H9 (cell line): ENCODE data around the gene TMSB10. TPM values are rescaled to one million over a fixed set of nuclear protein-coding genes. Genes with fewer than 3 reads are reported as not detected.

Experiments
- DNase-seq: peaks from one replicate; pipeline ENCODE4 v3.0.0-alpha.2; 2017
- H2AFZ ChIP-seq: one replicate; pipeline ENCODE4 v1.6.1; 2013; ENCODE audit warnings: mild to moderate bottlenecking, low read length, control low read depth, moderate library complexity
- H2AK5ac ChIP-seq: 2 replicates; pipeline ENCODE4 v1.6.1; 2013; ENCODE audit warnings: low read length, control low read depth, mixed read lengths; ENCODE audit not compliant: insufficient read length
- H2BK120ac ChIP-seq: one replicate; pipeline ENCODE4 v1.6.1; 2013; ENCODE audit warnings: low read depth, mild to moderate bottlenecking, low read length, control low read depth, inconsistent platforms; ENCODE audit not compliant: poor library complexity, severe bottlenecking
- H2BK12ac ChIP-seq: 2 replicates; pipeline ENCODE4 v1.6.1; 2013; ENCODE audit warnings: low read length, control low read depth, mixed read lengths, low read depth; ENCODE audit not compliant: insufficient read length
- H2BK15ac ChIP-seq: 2 replicates; pipeline ENCODE4 v1.6.1; 2013; ENCODE audit warnings: low read depth, low read length, control low read depth
- H2BK20ac ChIP-seq: one replicate; pipeline ENCODE4 v1.6.1; 2013; ENCODE audit warnings: low read depth, mild to moderate bottlenecking, low read length, control low read depth, inconsistent platforms; ENCODE audit not compliant: poor library complexity, severe bottlenecking
- H2BK5ac ChIP-seq: 2 replicates; pipeline ENCODE4 v1.6.1; 2013; ENCODE audit warnings: low read length, control low read depth, mixed read lengths; ENCODE audit not compliant: insufficient read length
- H3K14ac ChIP-seq: 2 replicates; pipeline ENCODE4 v1.6.1; 2013; ENCODE audit warnings: low read length, control low read depth; ENCODE audit not compliant: insufficient read depth
- H3K18ac ChIP-seq: 2 replicates; pipeline ENCODE4 v1.6.1; 2013; ENCODE audit warnings: low read depth, mild to moderate bottlenecking, mixed read lengths, low read length, control low read depth; ENCODE audit not compliant: insufficient read length
- H3K23ac ChIP-seq: 2 replicates; pipeline ENCODE4 v1.6.1; 2013; ENCODE audit warnings: low read length, control low read depth, mixed read lengths, low read depth; ENCODE audit not compliant: insufficient read length
- H3K23me2 ChIP-seq: 2 replicates; pipeline ENCODE4 v1.6.1; 2013; ENCODE audit warnings: low read depth, mild to moderate bottlenecking, mixed read lengths, low read length, control low read depth; ENCODE audit not compliant: insufficient read length, poor library complexity, severe bottlenecking
- H3K27ac ChIP-seq: 2 replicates; pipeline ENCODE4 v1.5.1; 2013; ENCODE audit warnings: low read length, control low read depth, mixed read lengths, low read depth; ENCODE audit not compliant: insufficient read length
- H3K27me3 ChIP-seq: 2 replicates; pipeline ENCODE4 v1.6.1; 2013; ENCODE audit warnings: low read length, control low read depth, inconsistent platforms; ENCODE audit not compliant: insufficient read depth
- H3K4ac ChIP-seq: 2 replicates; pipeline ENCODE4 v1.6.1; 2013; ENCODE audit warnings: low read depth, mild to moderate bottlenecking, control low read depth, inconsistent platforms, low read length, moderate library complexity
- H3K4me1 ChIP-seq: 2 replicates; pipeline ENCODE4 v1.6.1; 2013; ENCODE audit warnings: low read length, control low read depth, inconsistent platforms; ENCODE audit not compliant: insufficient read depth
- H3K4me2 ChIP-seq: 2 replicates; pipeline ENCODE4 v1.6.1; 2013; ENCODE audit warnings: low read length, control low read depth, mixed read lengths; ENCODE audit not compliant: insufficient read length, insufficient read depth
- H3K56ac ChIP-seq: 2 replicates; pipeline ENCODE4 v1.6.1; 2013; ENCODE audit warnings: low read depth, mild to moderate bottlenecking, mixed read lengths, low read length, control low read depth; ENCODE audit not compliant: insufficient read length
- H3K79me1 ChIP-seq: 2 replicates; pipeline ENCODE4 v1.6.1; 2013; ENCODE audit warnings: low read depth, mild to moderate bottlenecking, moderate library complexity, low read length, control low read depth, inconsistent platforms; ENCODE audit not compliant: insufficient read depth, poor library complexity, severe bottlenecking
- H3K79me2 ChIP-seq: 2 replicates; pipeline ENCODE4 v1.6.1; 2013; ENCODE audit warnings: low read length, control low read depth, inconsistent platforms; ENCODE audit not compliant: insufficient read depth
- H3K9ac ChIP-seq: 2 replicates; pipeline ENCODE4 v1.6.1; 2013; ENCODE audit warnings: low read length, control low read depth, mixed read lengths; ENCODE audit not compliant: insufficient read length; ENCODE audit errors: extremely low read depth
- H3K9me3 ChIP-seq: one replicate; pipeline ENCODE4 v1.6.1; 2013; ENCODE audit warnings: low read depth, low read length, inconsistent platforms; ENCODE audit not compliant: control insufficient read depth
- H3T11ph ChIP-seq: one replicate; pipeline ENCODE4 v1.6.1; 2013; ENCODE audit warnings: mild to moderate bottlenecking, low read length, control low read depth, inconsistent platforms
- H4K20me1 ChIP-seq: one replicate; pipeline ENCODE4 v1.6.1; 2013; ENCODE audit not compliant: control insufficient read depth, insufficient read length, insufficient read depth
- H4K5ac ChIP-seq: 2 replicates; pipeline ENCODE4 v1.6.1; 2013; ENCODE audit warnings: low read depth, mild to moderate bottlenecking, mixed read lengths, low read length, control low read depth; ENCODE audit not compliant: insufficient read length
- H4K8ac ChIP-seq: replicated peaks from 2 replicates; pipeline ENCODE4 v1.6.1; 2013; ENCODE audit warnings: low read length, control low read depth, mixed read lengths, low read depth; ENCODE audit not compliant: insufficient read length
- H4K91ac ChIP-seq: 2 replicates; pipeline ENCODE4 v1.6.1; 2013; ENCODE audit warnings: low read depth, mild to moderate bottlenecking, moderate library complexity, mixed read lengths, low read length, control low read depth; ENCODE audit not compliant: insufficient read length
- H3K27ac Mint-ChIP-seq, 3 experiments: 2 replicates in 2 of 3; 3 replicates in 1 of 3; pipeline ENCODE4 v1.8.0; 2020 to 2021; ENCODE audit warnings: mixed read lengths in 3 of 3, mild to moderate bottlenecking in 1 of 3, moderate library complexity in 1 of 3
- H3K27me3 Mint-ChIP-seq: 2 replicates; pipeline ENCODE4 v1.8.0; 2021; ENCODE audit warnings: low read depth, mild to moderate bottlenecking, moderate library complexity, mixed read lengths
- H3K36me3 Mint-ChIP-seq, 3 experiments: 2 replicates in 2 of 3; 3 replicates in 1 of 3; pipeline ENCODE4 v1.8.0; 2020 to 2021; ENCODE audit warnings: low read depth in 3 of 3, mixed read lengths in 3 of 3; ENCODE audit not compliant: insufficient read depth in 1 of 3
- H3K4me1 Mint-ChIP-seq, 2 experiments: 2 replicates each; pipeline ENCODE4 v1.8.0; 2020; ENCODE audit warnings: mixed read lengths in 2 of 2
- H3K4me3 Mint-ChIP-seq, 2 experiments: 2 replicates in 1 of 2; 3 replicates in 1 of 2; pipeline ENCODE4 v1.8.0; 2020 to 2021; ENCODE audit warnings: mild to moderate bottlenecking in 2 of 2, mixed read lengths in 2 of 2, moderate library complexity in 1 of 2
- H3K9me3 Mint-ChIP-seq, 2 experiments: 2 replicates in 1 of 2; 3 replicates in 1 of 2; pipeline ENCODE4 v1.8.0; 2020; ENCODE audit warnings: mild to moderate bottlenecking in 2 of 2, mixed read lengths in 2 of 2, moderate library complexity in 1 of 2
- WGBS: extraction: QIAGEN DNeasy Blood & Tissue Kit; methylation state at CpG from one replicate; pipeline ENCODE4 v1.1.7; 2013; ENCODE audit warnings: missing lambda C conversion rate, low lambda C conversion rate, mixed read lengths; ENCODE audit not compliant: insufficient read length; ENCODE audit errors: extremely low coverage; 5-methylcytosine and 5-hydroxymethylcytosine counted together
- total RNA-seq: library from RNA; stranded (reverse); gene quantifications from 2 replicates; pipeline ENCODE4 v1.2.1, GENCODE V29; 2021
- TF ChIP-seq, protein P1 (sequence below): fragments of 200-600 bp; sonication (generic); conservative IDR thresholded peaks from 3 replicates; pipeline ENCODE4 v1.8.0; 2021; ENCODE audit warnings: antibody characterized with exemption, mild to moderate bottlenecking

Gene TMSB10
- total RNA-seq, 1 experiment from 2014 or later = 755 TPM

DNA sequence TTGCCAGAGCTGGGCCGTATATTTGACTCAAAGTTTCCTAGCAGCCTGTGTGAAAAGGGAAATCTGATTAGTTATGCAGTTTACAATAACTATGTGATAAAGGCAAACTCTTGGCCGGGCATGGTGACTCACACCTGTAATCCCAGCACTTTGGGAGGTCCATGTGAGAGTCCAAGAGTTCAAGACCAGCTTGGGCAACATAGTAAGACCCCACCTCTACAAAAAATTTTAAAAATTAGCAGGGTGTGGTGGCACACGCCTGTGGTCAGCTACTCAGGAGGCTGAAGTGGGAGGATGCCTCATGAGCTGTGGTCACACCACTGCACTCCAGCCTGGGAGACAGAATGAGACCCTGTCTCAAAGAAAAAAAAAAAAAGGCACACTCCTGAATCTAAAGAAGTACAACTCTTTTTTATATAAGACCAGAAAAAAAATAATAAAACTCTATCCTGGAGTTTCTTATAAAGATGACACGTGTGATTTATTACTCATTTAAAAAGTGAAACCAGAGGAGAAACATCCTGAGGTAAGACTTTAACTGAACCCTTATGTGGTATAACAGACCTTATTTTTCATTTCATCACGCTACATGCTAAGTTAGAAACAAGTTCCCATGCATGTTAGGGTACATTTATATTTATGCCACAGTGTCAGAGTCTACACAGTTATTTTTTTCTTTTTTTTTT lies 32.9 kb downstream of the TMSB10 start:
- no CpG with 5 or more reads among the region's 5 CpGs for WGBS
- Mint-ChIP-seq H3K27ac (no peak overlapping the region), H3K36me3 (no peaks in the 10 kb centered on the region), H3K4me1 (peaks cover 17 to 22% of the 10 kb centered on the region in 2 experiments), H3K4me3 (no peak overlapping the region), H3K9me3 (no peaks in the 10 kb centered on the region), H3K27me3 (no peaks in the 10 kb centered on the region; the same call in 1 of the 2 replicates)
- H3K9me3 ChIP-seq = no peaks in the 10 kb centered on the region
- DNase-seq = no peak
- H2BK20ac ChIP-seq = no peak overlapping the region
- no peak overlapping the region for H3K56ac ChIP-seq
- H2BK12ac ChIP-seq = no peak overlapping the region
- no peaks in the 10 kb centered on the region for H4K20me1 ChIP-seq
- no peak overlapping the region for H3K18ac ChIP-seq
- no peaks in the 10 kb centered on the region for H3K79me1 ChIP-seq
- TF ChIP-seq, protein P1, sequence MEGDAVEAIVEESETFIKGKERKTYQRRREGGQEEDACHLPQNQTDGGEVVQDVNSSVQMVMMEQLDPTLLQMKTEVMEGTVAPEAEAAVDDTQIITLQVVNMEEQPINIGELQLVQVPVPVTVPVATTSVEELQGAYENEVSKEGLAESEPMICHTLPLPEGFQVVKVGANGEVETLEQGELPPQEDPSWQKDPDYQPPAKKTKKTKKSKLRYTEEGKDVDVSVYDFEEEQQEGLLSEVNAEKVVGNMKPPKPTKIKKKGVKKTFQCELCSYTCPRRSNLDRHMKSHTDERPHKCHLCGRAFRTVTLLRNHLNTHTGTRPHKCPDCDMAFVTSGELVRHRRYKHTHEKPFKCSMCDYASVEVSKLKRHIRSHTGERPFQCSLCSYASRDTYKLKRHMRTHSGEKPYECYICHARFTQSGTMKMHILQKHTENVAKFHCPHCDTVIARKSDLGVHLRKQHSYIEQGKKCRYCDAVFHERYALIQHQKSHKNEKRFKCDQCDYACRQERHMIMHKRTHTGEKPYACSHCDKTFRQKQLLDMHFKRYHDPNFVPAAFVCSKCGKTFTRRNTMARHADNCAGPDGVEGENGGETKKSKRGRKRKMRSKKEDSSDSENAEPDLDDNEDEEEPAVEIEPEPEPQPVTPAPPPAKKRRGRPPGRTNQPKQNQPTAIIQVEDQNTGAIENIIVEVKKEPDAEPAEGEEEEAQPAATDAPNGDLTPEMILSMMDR = no peak
- no peak overlapping the region for H2BK120ac ChIP-seq
- no peak overlapping the region for H3K27ac ChIP-seq
- H3K23ac ChIP-seq = no peak overlapping the region
- no peaks in the 10 kb centered on the region for H3K27me3 ChIP-seq
- no peak overlapping the region for H3K4me2 ChIP-seq
- H3K4ac ChIP-seq = no peak overlapping the region
- no peak overlapping the region for H2BK5ac ChIP-seq
- no peak overlapping the region for H4K5ac ChIP-seq
- no peaks in the 10 kb centered on the region for H3K79me2 ChIP-seq
- H4K8ac ChIP-seq = no peak overlapping the region
- no peak overlapping the region for H3T11ph ChIP-seq
- H3K9ac ChIP-seq = no peak overlapping the region
- H4K91ac ChIP-seq = no peak overlapping the region
- peaks cover 7% of the 10 kb centered on the region; the same call in 1 of the 2 replicates for H3K4me1 ChIP-seq
- no peak overlapping the region for H3K14ac ChIP-seq
- no peak overlapping the region for H2BK15ac ChIP-seq
- H2AFZ ChIP-seq = no peak overlapping the region
- no peak overlapping the region for H2AK5ac ChIP-seq
- no peaks in the 10 kb centered on the region for H3K23me2 ChIP-seq
